GM23338 (cell line): ENCODE results near the gene STARD13. TPM values are rescaled to one million over a fixed set of nuclear protein-coding genes. Genes with fewer than 3 reads are reported as not detected.

Source experiments
- ATAC-seq: fragments of 200-7000 bp; cut with Tn5 transposase; 3 replicates; pipeline ENCODE4 v1.9.1; 2020
- DNase-seq: peaks from one replicate; pipeline ENCODE4 v3.0.0-alpha.2; 2015; ENCODE audit warnings: low spot score
- H2AFZ ChIP-seq: fragments of 200-600 bp; sonication (generic); 2 replicates; pipeline ENCODE4 v1.8.0; 2016; ENCODE audit warnings: antibody characterized with exemption, mild to moderate bottlenecking, moderate library complexity
- H3F3A ChIP-seq: fragments of 200-600 bp; sonication (generic); replicated peaks from 2 replicates; pipeline ENCODE4 v1.8.0; 2017; ENCODE audit warnings: antibody characterized with exemption, mixed run types, low read depth
- H3K27ac ChIP-seq: fragments of 200-600 bp; sonication (generic); 2 replicates; pipeline ENCODE4 v1.6.1; 2016; ENCODE audit warnings: low read depth
- H3K27me3 ChIP-seq: fragments of 200-600 bp; sonication (generic); 2 replicates; pipeline ENCODE4 v1.8.0; 2016; ENCODE audit warnings: mild to moderate bottlenecking, mixed run types, moderate library complexity; ENCODE audit not compliant: insufficient read depth
- H3K36me3 ChIP-seq: fragments of 200-600 bp; sonication (generic); 2 replicates; pipeline ENCODE4 v1.8.0; 2016; ENCODE audit warnings: mild to moderate bottlenecking; ENCODE audit not compliant: insufficient read depth
- H3K4me1 ChIP-seq: fragments of 200-600 bp; sonication (generic); 2 replicates; pipeline ENCODE4 v1.8.0; 2016; ENCODE audit warnings: mild to moderate bottlenecking, moderate library complexity; ENCODE audit not compliant: insufficient read depth
- H3K4me2 ChIP-seq: fragments of 200-600 bp; sonication (generic); 2 replicates; pipeline ENCODE4 v1.7.1; 2017; ENCODE audit warnings: mixed run types
- H3K4me3 ChIP-seq: fragments of 200-600 bp; sonication (generic); 2 replicates; pipeline ENCODE4 v1.6.1; 2016; ENCODE audit warnings: mixed run types
- H3K79me2 ChIP-seq: fragments of 200-600 bp; sonication (generic); replicated peaks from 2 replicates; pipeline ENCODE4 v1.8.0; 2017; ENCODE audit warnings: mild to moderate bottlenecking; ENCODE audit not compliant: insufficient read depth
- H3K9me2 ChIP-seq: fragments of 200-600 bp; sonication (generic); 2 replicates; pipeline ENCODE4 v1.8.0; 2017; ENCODE audit not compliant: insufficient read depth
- H4K20me1 ChIP-seq: fragments of 200-600 bp; sonication (generic); replicated peaks from 2 replicates; pipeline ENCODE4 v1.8.0; 2017; ENCODE audit warnings: mild to moderate bottlenecking; ENCODE audit not compliant: insufficient read depth
- H3K27ac Mint-ChIP-seq: 2 replicates; pipeline ENCODE4 v1.8.0; 2020; ENCODE audit warnings: inconsistent platforms, mild to moderate bottlenecking, moderate library complexity, mixed read lengths
- H3K27me3 Mint-ChIP-seq: 3 replicates; pipeline ENCODE4 v1.8.0; 2022; ENCODE audit warnings: low read depth, mild to moderate bottlenecking, moderate library complexity, mixed read lengths, inconsistent platforms; ENCODE audit not compliant: insufficient read depth, poor library complexity
- H3K36me3 Mint-ChIP-seq: 3 replicates; pipeline ENCODE4 v1.8.0; 2021; ENCODE audit warnings: low read depth, mild to moderate bottlenecking, inconsistent platforms, moderate library complexity, mixed read lengths
- H3K4me1 Mint-ChIP-seq: 3 replicates; pipeline ENCODE4 v1.8.0; 2020; ENCODE audit warnings: mild to moderate bottlenecking, inconsistent platforms, mixed read lengths
- H3K4me3 Mint-ChIP-seq: 3 replicates; pipeline ENCODE4 v1.8.0; 2021; ENCODE audit warnings: moderate library complexity, mild to moderate bottlenecking, inconsistent platforms, mixed read lengths
- H3K9me3 Mint-ChIP-seq: 3 replicates; pipeline ENCODE4 v1.8.0; 2020; ENCODE audit warnings: moderate library complexity, mild to moderate bottlenecking, inconsistent platforms, mixed read lengths
- CREB1 ChIP-seq: fragments of 250-450 bp; sonication (Bioruptor Pico); IDR thresholded peaks from 2 replicates; pipeline ENCODE4 v1.5.0; 2020; ENCODE audit warnings: low read depth, mild to moderate bottlenecking, moderate library complexity
- EZH2 ChIP-seq: fragments of 200-600 bp; sonication (generic); IDR thresholded peaks from one replicate; pipeline ENCODE4 v1.8.0; 2017; ENCODE audit warnings: antibody characterized with exemption, mild to moderate bottlenecking, low read depth; ENCODE audit not compliant: unreplicated experiment
- EZH2phosphoT487 ChIP-seq: fragments of 200-600 bp; sonication (generic); IDR thresholded peaks from one replicate; pipeline ENCODE4 v1.8.1; 2018; ENCODE audit warnings: antibody characterized with exemption; ENCODE audit not compliant: unreplicated experiment
- JUNB ChIP-seq: IDR thresholded peaks from one replicate; pipeline ENCODE4 v1.6.1; 2016; ENCODE audit warnings: antibody characterized with exemption; ENCODE audit not compliant: unreplicated experiment
- NANOG ChIP-seq: IDR thresholded peaks from 2 replicates; pipeline ENCODE4 v1.6.1; 2016; ENCODE audit warnings: antibody characterized with exemption, borderline replicate concordance
- POLR2AphosphoS5 ChIP-seq: IDR thresholded peaks from 2 replicates; pipeline ENCODE4 v1.6.1; 2016; ENCODE audit warnings: antibody characterized with exemption, low read depth
- ZNF331 ChIP-seq: fragments of 250-450 bp; sonication (Bioruptor Pico); IDR thresholded peaks from 2 replicates; pipeline ENCODE4 v1.5.0; 2020; ENCODE audit warnings: low read depth, mild to moderate bottlenecking, moderate library complexity
- polyA plus RNA-seq: library from polyadenylated mRNA; unstranded; fragments of >200 nt; fragmentation: Nextera tagmentation; extraction: Ambion mirVana; gene quantifications from 2 replicates; pipeline ENCODE4 v1.2.1, GENCODE V29; 2016
- total RNA-seq: library from RNA; depleted of rRNA; stranded (reverse); fragments of >200 nt; shearing (Covaris generic); gene quantifications from 2 replicates; pipeline ENCODE4 v1.2.3, GENCODE V29; 2014
- TF ChIP-seq, protein P1 (sequence below): IDR thresholded peaks from one replicate; pipeline ENCODE4 v1.6.1; 2018; ENCODE audit warnings: antibody characterized with exemption; ENCODE audit not compliant: unreplicated experiment
- TF ChIP-seq, protein P2 (sequence below), 2 experiments: fragments of 200-600 bp in 1 of 2; sonication (generic) in 1 of 2; conservative IDR thresholded peaks; 2 replicates each; pipeline versions ENCODE4 v1.5.1 to v1.6.1; 2016 to 2017; ENCODE audit warnings: antibody characterized with exemption in 2 of 2, low read depth in 2 of 2, mild to moderate bottlenecking in 2 of 2, moderate library complexity in 1 of 2
- TF ChIP-seq, protein P3 (sequence below): IDR thresholded peaks from 2 replicates; pipeline ENCODE4 v1.6.1; 2016; ENCODE audit warnings: antibody characterized with exemption
- TF ChIP-seq, protein P4 (sequence below): fragments of 250-450 bp; sonication (Bioruptor Pico); IDR thresholded peaks from 2 replicates; pipeline ENCODE4 v1.5.0; 2020; ENCODE audit warnings: mild to moderate bottlenecking, moderate library complexity

Gene STARD13
- total and polyA plus RNA-seq, 2 experiments from 2014 or later = 3.2 to 5.2 TPM

DNA sequence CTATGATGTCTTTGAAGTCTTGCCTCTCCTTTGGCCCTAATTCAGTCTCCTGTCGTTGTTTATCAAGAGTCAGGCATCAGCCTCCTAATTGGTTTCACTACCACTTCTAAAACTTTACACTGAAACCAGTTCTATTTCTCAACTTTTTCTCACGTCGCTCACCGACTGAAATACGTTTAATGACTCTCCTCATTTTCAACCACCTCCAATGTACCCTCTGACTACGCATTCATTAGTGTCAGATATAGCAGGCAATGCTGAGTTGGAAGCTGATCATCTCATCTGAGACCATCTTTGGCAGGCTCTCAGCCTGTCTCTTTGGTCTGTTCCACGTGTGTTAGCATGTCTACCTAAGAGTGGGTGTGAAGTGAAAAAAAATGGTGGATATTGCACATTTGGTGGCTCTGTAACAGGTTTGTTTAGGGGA, 141.2 kb downstream of the STARD13 start (continued):
- no peak for TF ChIP-seq ZNF331 (CRISPR knock-in tag)
- TF ChIP-seq CREB1 (CRISPR knock-in tag) = no peak
- no peak for TF ChIP-seq POLR2AphosphoS5
- no peak for TF ChIP-seq EZH2
- TF ChIP-seq, protein P1, sequence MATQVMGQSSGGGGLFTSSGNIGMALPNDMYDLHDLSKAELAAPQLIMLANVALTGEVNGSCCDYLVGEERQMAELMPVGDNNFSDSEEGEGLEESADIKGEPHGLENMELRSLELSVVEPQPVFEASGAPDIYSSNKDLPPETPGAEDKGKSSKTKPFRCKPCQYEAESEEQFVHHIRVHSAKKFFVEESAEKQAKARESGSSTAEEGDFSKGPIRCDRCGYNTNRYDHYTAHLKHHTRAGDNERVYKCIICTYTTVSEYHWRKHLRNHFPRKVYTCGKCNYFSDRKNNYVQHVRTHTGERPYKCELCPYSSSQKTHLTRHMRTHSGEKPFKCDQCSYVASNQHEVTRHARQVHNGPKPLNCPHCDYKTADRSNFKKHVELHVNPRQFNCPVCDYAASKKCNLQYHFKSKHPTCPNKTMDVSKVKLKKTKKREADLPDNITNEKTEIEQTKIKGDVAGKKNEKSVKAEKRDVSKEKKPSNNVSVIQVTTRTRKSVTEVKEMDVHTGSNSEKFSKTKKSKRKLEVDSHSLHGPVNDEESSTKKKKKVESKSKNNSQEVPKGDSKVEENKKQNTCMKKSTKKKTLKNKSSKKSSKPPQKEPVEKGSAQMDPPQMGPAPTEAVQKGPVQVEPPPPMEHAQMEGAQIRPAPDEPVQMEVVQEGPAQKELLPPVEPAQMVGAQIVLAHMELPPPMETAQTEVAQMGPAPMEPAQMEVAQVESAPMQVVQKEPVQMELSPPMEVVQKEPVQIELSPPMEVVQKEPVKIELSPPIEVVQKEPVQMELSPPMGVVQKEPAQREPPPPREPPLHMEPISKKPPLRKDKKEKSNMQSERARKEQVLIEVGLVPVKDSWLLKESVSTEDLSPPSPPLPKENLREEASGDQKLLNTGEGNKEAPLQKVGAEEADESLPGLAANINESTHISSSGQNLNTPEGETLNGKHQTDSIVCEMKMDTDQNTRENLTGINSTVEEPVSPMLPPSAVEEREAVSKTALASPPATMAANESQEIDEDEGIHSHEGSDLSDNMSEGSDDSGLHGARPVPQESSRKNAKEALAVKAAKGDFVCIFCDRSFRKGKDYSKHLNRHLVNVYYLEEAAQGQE = no peak
- no peak for TF ChIP-seq EZH2phosphoT487
- TF ChIP-seq, protein P2, sequence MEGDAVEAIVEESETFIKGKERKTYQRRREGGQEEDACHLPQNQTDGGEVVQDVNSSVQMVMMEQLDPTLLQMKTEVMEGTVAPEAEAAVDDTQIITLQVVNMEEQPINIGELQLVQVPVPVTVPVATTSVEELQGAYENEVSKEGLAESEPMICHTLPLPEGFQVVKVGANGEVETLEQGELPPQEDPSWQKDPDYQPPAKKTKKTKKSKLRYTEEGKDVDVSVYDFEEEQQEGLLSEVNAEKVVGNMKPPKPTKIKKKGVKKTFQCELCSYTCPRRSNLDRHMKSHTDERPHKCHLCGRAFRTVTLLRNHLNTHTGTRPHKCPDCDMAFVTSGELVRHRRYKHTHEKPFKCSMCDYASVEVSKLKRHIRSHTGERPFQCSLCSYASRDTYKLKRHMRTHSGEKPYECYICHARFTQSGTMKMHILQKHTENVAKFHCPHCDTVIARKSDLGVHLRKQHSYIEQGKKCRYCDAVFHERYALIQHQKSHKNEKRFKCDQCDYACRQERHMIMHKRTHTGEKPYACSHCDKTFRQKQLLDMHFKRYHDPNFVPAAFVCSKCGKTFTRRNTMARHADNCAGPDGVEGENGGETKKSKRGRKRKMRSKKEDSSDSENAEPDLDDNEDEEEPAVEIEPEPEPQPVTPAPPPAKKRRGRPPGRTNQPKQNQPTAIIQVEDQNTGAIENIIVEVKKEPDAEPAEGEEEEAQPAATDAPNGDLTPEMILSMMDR (conservative IDR thresholded peaks at IDR 0.05; ENCODE audit: low read depth in 2 of 2) = no peak
- no peak for TF ChIP-seq NANOG

DNA sequence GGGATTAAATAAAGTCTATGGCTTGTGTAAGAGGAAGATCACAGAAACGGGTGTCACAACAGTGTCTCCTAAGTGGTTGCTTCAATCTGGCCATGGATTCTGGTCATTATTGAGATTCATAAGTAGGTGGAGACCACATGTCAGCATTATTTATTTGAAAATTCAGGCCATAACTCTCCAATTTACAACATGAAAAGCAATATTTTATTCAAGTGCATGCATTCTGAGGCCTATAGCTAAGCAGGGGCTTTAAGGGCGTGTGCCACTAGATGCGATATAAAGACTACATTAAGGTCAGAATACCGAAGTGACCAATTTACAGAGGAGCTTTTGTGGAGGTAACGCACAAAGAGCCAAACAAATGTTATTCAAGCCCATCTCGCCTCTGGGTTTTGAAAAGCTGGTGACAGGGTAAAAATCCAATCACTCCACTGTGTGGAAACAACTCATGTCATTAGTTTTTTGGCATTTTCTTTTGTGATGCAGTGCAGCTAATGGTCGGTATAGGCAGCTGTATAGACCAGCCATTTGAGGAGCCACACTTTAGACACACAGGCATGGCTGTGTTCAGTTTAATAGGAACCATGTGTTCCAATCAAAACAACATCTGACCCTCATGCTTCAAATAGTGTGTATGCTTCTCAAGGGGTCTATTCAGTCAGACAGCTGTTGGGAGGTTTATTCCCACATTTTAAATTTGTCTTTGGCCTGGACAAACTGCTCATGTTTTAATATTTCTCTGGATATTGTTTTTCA, 145.6 kb downstream of the STARD13 start:
- no peaks in the 10 kb centered on the region for H3K27me3 ChIP-seq
- Mint-ChIP-seq H3K4me3 (no peak overlapping the region), H3K9me3 (peaks cover 21% of the 10 kb centered on the region), H3K36me3 (peaks cover 24% of the 10 kb centered on the region; the same call in 2 of the 3 replicates), H3K27ac (no peak overlapping the region), H3K4me1 (no peaks in the 10 kb centered on the region), H3K27me3 (peaks cover 2% of the 10 kb centered on the region)
- H3F3A ChIP-seq = no peaks in the 10 kb centered on the region
- no peak overlapping the region for H3K4me2 ChIP-seq
- no peak overlapping the region for H2AFZ ChIP-seq
- H3K4me1 ChIP-seq = no peaks in the 10 kb centered on the region
- no peak overlapping the region for H3K4me3 ChIP-seq
- H3K79me2 ChIP-seq = no peaks in the 10 kb centered on the region
- DNase-seq = no peak
- no peaks in the 10 kb centered on the region for H3K36me3 ChIP-seq
- peaks cover 4% of the 10 kb centered on the region; the same call in 1 of the 2 replicates for H3K9me2 ChIP-seq
- H4K20me1 ChIP-seq = no peaks in the 10 kb centered on the region
- no peak for ATAC-seq
- H3K27ac ChIP-seq = no peak overlapping the region
- TF ChIP-seq JUNB = no peak
- no peak for TF ChIP-seq ZNF331 (CRISPR knock-in tag)
- TF ChIP-seq POLR2AphosphoS5 = no peak
- TF ChIP-seq, protein P3, sequence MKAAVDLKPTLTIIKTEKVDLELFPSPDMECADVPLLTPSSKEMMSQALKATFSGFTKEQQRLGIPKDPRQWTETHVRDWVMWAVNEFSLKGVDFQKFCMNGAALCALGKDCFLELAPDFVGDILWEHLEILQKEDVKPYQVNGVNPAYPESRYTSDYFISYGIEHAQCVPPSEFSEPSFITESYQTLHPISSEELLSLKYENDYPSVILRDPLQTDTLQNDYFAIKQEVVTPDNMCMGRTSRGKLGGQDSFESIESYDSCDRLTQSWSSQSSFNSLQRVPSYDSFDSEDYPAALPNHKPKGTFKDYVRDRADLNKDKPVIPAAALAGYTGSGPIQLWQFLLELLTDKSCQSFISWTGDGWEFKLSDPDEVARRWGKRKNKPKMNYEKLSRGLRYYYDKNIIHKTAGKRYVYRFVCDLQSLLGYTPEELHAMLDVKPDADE = no peak
- TF ChIP-seq, protein P4, sequence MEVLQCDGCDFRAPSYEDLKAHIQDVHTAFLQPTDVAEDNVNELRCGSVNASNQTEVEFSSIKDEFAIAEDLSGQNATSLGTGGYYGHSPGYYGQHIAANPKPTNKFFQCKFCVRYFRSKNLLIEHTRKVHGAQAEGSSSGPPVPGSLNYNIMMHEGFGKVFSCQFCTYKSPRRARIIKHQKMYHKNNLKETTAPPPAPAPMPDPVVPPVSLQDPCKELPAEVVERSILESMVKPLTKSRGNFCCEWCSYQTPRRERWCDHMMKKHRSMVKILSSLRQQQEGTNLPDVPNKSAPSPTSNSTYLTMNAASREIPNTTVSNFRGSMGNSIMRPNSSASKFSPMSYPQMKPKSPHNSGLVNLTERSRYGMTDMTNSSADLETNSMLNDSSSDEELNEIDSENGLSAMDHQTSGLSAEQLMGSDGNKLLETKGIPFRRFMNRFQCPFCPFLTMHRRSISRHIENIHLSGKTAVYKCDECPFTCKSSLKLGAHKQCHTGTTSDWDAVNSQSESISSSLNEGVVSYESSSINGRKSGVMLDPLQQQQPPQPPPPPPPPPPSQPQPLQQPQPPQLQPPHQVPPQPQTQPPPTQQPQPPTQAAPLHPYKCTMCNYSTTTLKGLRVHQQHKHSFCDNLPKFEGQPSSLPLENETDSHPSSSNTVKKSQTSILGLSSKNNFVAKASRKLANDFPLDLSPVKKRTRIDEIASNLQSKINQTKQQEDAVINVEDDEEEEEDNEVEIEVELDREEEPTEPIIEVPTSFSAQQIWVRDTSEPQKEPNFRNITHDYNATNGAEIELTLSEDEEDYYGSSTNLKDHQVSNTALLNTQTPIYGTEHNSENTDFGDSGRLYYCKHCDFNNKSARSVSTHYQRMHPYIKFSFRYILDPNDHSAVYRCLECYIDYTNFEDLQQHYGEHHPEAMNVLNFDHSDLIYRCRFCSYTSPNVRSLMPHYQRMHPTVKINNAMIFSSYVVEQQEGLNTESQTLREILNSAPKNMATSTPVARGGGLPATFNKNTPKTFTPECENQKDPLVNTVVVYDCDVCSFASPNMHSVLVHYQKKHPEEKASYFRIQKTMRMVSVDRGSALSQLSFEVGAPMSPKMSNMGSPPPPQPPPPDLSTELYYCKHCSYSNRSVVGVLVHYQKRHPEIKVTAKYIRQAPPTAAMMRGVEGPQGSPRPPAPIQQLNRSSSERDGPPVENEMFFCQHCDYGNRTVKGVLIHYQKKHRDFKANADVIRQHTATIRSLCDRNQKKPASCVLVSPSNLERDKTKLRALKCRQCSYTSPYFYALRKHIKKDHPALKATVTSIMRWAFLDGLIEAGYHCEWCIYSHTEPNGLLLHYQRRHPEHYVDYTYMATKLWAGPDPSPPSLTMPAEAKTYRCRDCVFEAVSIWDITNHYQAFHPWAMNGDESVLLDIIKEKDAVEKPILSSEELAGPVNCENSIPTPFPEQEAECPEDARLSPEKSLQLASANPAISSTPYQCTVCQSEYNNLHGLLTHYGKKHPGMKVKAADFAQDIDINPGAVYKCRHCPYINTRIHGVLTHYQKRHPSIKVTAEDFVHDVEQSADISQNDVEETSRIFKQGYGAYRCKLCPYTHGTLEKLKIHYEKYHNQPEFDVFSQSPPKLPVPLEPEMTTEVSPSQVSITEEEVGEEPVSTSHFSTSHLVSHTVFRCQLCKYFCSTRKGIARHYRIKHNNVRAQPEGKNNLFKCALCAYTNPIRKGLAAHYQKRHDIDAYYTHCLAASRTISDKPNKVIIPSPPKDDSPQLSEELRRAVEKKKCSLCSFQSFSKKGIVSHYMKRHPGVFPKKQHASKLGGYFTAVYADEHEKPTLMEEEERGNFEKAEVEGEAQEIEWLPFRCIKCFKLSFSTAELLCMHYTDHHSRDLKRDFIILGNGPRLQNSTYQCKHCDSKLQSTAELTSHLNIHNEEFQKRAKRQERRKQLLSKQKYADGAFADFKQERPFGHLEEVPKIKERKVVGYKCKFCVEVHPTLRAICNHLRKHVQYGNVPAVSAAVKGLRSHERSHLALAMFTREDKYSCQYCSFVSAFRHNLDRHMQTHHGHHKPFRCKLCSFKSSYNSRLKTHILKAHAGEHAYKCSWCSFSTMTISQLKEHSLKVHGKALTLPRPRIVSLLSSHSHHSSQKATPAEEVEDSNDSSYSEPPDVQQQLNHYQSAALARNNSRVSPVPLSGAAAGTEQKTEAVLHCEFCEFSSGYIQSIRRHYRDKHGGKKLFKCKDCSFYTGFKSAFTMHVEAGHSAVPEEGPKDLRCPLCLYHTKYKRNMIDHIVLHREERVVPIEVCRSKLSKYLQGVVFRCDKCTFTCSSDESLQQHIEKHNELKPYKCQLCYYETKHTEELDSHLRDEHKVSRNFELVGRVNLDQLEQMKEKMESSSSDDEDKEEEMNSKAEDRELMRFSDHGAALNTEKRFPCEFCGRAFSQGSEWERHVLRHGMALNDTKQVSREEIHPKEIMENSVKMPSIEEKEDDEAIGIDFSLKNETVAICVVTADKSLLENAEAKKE (CRISPR knock-in tag) = no peak
